IPS-NIHi7 (cell line): Measurements from ENCODE around the gene KIF3B.
"Not testable (repeated sequence)": the region's sequence is repeated elsewhere in the genome, so short reads cannot be mapped to it uniquely, and the experiment has no call there.

Experiments
- DNase-seq: peaks from one replicate; pipeline ENCODE4 v3.0.0; 2012; ENCODE audit warnings: mixed read lengths; ENCODE audit errors: extremely low spot score

The KIF3B gene

DNA sequence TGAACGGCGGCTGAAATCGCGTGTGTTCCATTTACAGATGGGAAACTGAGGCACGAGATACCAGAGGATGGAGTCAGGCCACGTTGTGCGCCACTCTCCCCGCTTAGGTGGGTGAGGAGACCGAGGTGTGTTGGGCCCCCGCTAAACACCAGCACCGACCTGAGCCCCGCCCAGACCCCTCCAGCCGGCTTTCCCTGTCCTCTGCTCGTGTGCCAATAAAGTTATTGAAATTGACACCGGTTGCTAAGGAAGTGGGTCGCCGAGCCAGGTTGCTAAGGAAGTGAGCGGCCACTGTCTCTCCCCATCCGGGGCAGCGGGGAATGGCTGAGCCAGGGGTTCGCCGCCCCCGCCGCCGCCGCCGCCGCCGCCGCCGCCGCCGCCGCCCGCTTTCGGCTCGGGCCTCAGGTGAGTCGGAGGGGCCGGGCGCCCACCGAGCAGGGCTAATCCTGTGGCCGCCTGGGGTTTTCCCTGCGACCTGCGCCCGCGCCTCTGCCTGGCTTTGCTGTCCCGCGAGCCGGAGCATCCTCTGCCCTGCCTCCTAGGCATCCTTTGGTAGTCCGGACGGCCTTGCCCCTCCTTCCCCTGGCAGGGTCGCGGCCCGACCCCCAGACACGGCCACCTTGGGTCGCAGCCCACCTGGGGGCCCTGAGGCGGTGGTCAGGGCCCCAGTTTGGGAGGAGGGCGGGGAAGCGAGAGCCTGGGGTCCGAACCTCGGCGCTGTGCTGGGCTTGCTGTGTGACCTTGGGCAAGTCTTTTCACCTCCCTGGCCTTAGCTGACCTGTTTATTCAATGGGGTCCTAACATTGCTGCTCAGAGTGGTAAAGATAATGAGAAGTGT is at the start of gene KIF3B:
Gene KIF3B (plus strand): TSS at position 291 of the 838 bp plus-strand sequence. CDS start 32,127 bp downstream, outside the sequence.
- peak; percentile 99 for DNase-seq

DNA sequence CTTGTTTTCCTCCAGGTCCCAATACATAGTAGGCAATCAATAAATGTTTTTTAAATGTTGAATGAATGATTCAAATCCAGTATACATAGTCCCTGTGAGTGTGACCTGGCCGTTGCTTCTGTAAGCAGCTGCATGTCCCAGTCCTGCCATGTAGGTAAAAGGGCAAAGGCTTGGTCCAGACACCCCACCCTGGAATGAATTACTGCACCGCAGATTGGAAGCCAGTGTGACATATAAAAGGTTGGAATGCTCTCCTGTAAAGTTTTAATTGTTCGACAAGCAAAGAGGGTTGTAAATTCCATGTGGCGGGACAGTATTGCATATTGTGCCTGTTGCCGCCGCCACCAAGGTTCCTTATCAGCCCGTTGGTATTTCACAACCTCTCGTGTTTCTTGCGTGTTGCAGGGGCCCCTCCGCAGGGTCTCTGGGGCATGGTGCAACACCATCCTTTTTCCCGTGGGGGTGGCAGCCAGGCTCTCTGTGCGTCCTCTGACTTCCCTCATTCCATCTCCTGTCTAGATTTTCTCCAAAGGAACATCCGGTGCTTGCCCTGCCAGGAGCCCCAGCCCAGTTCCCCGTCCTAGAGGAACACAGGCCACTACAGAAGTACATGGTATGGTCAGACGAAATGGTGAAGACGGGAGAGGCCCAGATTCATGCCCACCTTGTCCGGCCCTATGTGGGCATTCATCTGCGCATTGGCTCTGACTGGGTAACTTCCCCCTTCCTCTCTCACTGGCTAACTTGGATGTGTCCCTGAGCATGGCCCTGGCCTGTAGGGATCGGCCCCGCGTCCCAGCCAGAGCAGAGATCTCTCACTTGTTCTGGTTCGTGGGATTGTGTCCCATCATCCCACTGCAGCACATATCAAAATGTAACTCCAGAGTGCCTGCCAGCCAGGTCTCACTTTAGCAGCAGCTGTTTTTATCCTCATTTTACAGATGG is 49.4 kb upstream of the KIF3B start:
- no peak for DNase-seq

DNA sequence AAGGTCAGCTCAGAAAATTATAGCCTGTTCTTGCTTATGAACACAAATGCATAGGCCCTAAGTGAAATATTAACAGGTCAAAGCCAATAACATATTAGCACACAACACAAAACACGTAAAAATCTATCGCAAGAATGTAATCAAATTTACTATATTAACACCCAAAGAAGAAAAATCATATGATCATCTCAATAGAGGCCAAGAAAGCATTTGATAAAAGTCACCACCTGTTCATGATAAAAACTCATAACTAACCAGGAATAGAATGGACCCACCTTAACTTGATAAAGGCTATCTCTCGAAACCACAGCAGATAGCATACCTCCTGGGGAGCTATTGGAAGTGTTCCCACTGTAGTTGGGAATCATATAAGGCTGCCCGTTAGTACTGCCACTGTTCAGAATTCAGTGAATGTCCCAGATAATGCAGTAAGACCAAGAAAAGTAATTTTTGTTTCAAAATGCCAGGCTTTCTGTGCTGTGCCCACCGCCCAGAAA is 48.2 kb upstream of the KIF3B start:
- DNase-seq = no peak

DNA sequence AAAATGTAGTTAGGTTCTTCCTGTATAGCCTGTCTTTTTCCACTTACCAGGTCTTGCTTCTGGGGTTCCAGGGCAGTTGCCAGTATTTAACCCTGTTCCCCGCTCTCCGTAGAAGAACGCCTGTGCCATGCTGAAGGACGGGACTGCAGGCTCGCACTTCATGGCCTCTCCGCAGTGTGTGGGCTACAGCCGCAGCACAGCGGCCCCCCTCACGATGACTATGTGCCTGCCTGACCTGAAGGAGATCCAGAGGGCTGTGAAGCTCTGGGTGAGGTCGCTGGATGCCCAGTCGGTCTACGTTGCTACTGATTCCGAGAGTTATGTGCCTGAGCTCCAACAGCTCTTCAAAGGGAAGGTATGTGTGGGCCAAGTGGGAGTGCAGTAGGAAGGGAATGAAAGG is 46.7 kb upstream of the KIF3B start:
- no peak for DNase-seq

DNA sequence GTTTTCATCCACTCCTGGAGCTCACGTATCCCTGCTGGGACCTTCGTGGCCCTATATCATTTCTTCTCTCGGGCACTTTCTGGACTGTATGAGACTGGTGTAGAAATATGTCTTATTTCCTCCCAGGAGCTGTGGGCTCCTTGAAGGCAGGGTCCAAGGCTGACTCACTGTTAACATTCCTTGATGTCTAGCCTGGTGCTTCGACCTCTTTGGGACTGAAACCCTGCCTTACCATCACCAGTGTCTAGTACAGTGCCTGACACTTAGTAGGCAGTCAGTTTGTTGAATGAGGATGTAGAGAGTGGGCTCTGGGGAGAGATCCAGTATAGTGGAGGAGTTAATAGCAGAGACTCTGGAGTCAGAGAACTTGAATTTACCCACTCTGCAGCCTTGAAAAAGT is 46.2 kb upstream of the KIF3B start:
- no peak for DNase-seq

DNA sequence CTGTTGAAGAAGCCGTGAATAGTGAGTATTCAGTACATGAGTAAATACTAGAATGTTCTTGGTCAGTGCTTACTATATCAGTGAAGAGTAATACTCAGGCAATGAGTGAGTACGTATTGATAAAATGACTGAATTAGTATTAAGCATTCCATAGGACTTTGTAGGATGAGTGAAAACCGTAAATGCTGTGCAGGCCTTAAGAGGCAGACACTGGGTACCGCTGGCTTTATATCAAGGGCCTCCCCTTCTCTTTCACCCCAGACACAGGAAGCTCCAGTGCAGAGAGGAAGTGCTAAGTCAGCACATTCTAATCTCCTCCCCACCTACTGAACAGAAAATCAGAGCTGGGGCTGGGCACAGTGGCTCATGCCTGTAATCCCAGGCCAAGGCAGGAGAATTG is 45.6 kb upstream of the KIF3B start:
- no peak for DNase-seq

DNA sequence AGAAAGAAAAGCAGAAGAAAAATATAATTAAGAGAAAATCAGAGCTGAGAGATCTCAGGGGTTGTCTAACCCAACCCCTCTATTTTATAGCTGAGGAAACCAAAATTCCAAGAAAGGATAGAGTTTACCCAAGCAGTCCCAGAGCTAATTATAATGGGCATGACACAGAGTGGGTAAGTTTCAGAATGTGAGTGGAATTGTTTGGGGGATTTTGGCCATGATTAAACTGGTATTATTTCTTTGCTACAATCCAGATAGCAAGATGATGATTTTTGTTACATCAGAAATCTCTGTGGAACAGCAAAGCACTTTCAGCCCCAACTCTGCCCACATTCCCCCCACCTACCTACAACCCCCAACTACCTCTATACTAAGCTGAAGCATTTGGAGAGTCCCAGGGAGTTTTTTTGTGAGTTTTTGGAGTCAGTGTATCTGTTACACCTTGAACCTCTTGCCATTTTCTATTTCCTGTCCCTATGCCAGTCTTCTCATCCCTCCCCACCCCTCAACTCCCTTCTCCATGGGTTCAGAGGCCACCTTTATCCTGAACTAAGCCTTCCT is 45.0 kb upstream of the KIF3B start:
- no peak for DNase-seq

DNA sequence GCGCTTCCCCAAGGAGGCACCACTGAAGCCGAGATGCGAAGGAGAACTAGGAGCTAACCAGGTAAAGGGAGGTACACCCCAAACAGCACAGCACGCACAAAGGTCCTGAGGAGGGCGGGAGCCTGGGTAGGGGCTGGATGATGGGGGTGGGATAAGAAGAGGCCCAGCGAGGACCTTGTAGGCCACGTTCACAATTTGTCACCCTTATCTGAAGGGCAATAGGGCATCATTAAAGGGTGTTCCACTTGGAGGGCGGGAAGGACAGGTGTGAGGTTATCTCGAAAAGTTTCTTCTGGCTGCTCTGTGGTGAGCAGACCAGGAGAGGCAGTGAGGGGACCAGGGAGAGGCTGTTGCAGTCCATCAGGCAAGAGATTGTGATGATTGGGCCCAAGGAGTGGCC is 44.2 kb upstream of the KIF3B start:
- no peak for DNase-seq

DNA sequence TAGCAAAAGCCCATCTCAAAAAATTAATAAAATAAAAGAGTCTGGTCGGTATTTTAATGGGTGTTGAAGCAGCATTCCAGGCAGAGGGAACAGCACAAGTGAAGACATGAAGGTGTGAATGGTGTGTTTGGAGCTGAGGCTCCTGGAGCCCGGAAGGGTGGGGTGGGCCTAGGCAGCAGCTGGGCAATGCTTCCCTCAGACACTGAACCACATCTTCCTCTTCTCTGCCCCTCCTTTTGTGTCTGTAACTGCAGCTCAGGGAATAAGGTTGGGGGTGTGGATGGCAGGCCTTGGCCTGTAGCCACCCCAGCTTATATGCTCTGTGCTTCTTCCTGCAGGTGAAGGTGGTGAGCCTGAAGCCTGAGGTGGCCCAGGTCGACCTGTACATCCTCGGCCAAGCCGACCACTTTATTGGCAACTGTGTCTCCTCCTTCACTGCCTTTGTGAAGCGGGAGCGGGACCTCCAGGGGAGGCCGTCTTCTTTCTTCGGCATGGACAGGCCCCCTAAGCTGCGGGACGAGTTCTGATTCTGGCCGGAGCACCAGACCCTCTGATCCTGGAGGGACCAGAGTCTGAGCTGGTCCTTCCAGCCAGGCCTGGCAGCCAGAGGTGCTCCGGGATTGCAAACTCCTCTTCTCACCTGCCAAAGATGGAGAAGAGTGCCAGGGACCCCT is 43.2 kb upstream of the KIF3B start:
- no peak for DNase-seq

DNA sequence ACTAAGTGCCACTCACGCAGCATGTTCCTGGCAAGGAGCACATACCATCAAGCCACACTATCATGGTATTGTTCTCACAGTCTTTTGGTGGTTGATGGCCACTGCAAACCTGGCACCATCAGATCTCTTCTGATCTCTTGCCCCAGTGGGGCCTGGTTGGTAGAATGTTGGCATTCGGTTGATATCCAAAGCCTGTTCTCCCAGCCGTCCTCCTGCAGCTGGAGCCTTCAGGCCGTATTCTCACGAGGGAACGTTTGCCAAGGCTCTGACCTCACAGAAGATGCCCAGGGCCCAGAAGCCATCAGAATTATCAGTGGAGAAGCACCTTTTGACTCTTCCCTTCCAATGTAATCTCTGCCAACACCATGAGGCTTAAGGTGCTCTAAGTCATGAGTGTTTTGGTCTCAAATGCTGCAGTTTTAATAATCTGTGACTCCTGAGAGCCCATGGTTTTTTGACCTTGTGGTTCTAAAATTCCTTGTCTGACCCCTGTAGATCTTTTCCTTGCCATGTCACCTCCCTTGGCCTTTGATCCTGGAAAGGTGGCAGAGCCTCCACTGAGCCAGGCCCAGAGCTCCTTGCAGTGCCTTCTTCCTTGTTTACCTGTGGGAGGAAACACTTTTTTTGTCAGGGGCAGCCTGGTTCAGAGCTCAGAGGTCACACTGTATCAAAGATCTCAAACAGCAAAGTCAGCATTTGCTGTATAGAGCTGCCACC is 42.0 kb upstream of the KIF3B start:
- DNase-seq = no peak

DNA sequence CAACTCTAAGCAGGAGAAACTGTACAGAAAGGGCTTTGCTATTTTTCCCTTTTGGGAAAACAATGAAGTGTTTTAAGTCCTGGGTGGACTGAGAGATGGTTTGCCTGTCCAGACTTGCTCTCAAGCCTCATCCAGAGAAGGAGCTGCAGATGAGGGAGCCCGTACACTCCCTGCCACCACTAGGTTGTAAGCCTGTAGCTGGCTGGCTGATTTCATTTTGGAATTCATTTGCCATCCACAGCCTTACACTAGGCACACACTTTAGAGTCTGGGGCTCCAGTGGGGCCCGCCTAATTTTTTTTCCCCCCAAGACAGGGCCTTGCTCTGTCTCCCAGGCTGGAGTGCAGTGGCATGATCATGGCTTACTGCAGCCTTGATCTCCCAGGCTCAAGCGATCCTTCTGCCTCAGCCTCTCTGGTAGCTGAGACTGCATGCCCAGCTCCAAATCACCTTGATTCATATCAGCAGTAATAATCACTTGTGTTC is 41.4 kb upstream of the KIF3B start:
- DNase-seq = no peak

DNA sequence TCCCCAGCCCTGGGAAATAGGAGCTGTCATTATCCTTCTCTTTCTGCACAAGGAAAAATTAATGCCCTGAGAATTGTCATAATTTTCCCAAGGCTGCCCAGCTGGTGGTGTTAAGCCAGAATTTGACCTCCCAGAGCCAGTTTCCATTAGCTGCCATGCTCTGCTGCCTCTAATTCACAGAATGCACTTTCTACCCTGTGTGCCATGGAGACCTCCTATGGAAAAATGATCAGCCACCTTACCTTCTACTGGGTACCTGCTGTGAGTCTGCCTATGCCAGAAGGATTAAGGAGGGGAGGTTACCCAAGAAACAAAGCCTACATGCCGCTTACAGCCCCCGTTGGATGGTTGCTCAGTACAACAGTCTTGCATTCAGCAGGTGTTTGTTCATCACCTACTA is 40.6 kb upstream of the KIF3B start:
- no peak for DNase-seq

DNA sequence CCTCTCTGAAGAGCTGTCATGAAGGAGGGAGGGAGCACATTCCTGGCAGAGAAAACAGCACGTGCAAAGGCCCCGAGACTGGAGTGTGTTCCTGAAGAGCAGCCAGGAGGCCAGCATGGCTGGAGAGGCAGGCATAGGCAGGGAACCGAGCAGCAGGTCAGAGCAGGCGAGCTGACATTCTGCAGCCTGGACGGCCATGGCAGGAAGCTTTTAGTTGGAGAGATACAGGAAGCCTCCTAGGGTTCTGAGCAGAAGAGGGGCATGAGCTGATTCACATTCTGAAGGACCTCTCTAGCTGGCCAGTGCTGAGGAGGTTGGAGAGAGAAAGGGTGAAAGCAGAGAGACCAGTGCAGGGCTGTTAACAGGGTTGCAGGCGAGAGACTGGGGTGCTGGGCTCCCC is 40.0 kb upstream of the KIF3B start:
- DNase-seq = no peak

DNA sequence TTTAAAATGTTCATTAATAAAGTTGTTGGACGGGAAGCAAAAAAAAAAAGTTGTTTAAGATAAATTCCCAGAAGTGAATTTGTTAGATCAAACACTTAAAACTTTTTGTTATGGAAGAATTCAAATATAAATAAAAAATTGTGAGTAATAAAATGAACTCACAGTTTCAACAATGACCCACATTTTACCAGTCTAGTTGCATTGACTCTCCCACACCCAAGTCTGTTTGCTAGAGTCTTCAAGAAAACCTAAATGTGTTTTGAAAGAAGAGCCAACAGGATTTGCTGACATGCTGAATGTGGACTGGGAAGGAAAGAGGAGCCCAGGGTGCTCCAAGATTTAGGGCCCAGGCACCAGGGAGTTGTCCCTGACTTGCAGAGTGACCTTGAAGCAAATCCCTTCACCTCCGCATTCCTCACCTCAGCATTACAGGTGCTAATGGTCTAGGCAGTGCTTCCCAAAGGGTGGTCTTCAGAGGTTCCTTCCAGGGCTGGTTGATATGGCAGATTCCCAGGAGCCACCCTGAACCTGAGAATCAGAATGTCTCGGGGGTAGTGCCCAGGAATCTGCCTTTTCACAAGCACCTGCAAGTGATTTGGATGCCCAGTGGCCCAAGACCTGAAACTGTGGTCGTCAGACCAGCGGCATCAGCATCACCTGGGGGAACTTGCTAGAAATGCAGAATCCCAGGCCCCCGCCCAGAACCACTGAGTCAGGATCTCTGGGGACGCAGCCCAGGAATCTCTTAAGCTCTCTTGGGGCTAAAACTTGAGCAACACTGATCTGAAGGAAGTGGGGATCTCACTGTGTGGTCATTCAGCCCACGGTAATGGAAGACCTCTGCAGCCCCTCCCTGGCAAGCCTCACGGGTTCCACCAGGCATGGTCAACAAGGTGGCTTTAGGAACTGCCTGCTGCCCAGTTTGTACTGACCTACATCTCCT is 38.7 kb upstream of the KIF3B start:
- DNase-seq = no peak

DNA sequence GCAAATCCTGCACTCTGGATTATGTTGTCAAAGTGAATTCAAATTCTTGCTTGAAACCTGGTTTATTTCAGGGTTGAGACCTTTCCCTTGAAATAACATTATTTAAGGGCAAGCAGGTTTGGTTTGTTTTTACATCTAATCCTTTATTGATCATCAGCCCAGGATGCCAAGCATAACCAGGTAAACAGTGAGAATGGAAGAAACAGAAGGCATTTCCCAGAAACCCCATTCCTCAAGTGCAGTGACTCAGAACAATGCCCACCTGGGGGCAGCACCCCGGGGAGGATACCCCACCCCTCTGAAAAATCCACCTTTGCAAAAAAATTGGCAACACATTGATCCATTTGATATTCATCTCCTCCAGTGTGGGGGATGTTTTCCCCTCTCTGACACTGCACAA is 37.2 kb upstream of the KIF3B start:
- peak; percentile 38 for DNase-seq

DNA sequence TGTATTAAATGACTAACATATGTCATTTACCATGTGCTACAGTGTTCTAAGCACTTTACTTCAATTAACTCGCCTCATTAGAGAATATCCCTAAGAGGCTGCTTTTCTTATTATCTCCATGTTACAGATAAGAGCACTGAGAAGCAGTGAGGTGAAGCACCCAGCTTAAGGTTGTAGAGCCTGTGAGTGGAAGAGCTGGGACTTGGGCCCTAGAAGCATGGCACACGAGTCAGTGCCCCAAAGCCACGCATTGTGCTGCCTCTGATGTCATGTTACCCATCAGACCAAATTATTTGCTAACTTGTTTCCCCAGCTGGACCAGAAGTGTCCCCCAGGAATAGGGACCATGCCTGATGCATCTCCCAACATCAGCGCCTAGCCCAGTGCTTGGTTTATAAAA is 35.6 kb upstream of the KIF3B start:
- DNase-seq = no peak

DNA sequence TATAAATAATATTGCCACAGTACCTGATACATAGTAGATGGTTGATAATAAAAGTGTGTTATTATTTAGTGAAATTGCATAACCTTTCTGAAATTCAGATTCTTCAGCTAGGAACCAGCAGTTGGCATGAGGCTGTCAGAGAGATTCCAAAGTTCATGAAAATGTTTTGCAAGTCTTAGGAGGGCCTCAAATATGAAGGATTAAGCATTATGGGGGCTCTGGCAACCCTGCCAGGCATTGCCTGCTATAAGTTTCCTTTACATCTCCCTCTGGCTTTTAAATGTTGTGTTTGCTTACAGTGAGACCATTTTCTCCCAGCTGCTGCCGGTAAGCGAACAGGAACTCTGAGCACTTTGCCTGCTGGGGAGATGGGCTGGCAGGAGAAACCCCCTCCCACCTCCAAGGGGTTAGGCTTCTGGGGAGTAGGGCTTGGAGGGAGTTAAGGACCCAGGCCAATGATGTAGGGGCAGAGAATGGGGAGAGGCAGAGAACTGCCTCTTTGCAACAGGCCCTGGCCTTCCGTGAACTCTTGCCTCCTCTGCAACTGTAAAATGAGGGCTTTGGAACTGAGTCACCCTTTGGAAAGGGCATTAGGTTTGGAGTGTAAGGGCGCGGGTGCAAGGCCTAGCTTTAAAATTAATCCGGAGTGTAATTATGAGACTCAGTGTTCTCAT is 33.2 kb upstream of the KIF3B start:
- no peak for DNase-seq

DNA sequence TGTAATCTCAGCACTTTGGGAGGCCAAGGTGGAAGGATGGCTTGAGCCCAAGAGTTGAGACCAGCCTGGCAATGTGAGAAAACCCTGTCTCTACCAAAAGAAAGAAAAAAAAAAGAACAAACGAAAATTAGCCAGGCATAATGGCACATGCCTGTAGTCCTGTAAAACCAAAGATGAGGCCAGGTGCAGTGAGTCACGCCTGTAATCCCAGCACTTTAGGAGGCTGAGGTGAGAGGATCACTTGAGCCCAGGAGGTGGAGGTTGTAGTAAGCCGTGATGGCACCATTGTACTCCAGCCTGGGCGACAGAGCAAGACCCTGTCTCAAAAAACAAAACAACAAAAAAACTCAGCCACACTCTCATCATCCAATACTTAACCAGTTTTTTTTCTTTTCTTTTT is 32.5 kb upstream of the KIF3B start:
- no peak for DNase-seq

DNA sequence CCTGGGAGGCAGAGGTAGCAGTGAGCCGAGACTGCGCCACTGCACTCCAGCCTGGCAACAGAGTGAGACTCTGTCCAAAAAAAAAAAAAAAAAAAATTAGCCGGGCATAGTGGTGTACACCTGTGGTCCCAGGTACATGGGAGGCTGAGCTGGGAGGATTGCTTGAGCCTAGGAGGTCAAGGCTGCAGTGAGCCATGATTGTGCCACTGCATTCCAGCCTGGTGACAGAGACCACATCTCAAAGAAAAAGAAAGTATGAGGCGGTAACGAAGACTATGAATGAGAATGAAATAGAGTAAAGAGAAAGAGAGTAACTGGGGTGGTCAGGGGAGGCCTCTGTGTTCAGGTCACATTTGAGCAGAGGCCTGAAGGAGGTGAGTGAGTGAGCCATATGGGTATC is 31.2 kb upstream of the KIF3B start:
- not testable (repeated sequence) for DNase-seq
